HG03139 (cell line): Measurements from ENCODE around the gene PSMA7.
A peak's percentile ranks its signal among the peaks of the same experiment; 100 is the strongest.
"Not testable (repeated sequence)": the region's sequence is repeated elsewhere in the genome, so short reads cannot be mapped to it uniquely, and the experiment has no call there.

Source experiments
- ATAC-seq: cut with Tn5 transposase; IDR thresholded peaks from one replicate; pipeline ENCODE4 v1.9.1; 2021; ENCODE audit not compliant: unreplicated experiment

PSMA7 gene

GRCh38 chr20:62120990-62121775 is 22.0 kb downstream of the PSMA7 start:
- ATAC-seq = peak; percentile 5

- no peak for ATAC-seq
Measured at GRCh38 chr20:62120365-62120762, 22.8 kb downstream of the PSMA7 start.

GRCh38 chr20:62119591-62120364 is 23.4 kb downstream of the PSMA7 start:
- no peak for ATAC-seq

GRCh38 chr20:62119115-62119514 is 24.1 kb downstream of the PSMA7 start:
- ATAC-seq = no peak

GRCh38 chr20:62118113-62119043 is 24.8 kb downstream of the PSMA7 start:
- ATAC-seq = no peak

GRCh38 chr20:62117658-62118057 is 25.5 kb downstream of the PSMA7 start:
- ATAC-seq = no peak

- ATAC-seq = no peak
Measured at GRCh38 chr20:62117362-62117646, 25.9 kb downstream of the PSMA7 start.

- ATAC-seq = no peak
Measured at GRCh38 chr20:62116558-62117361, 26.4 kb downstream of the PSMA7 start.

GRCh38 chr20:62115800-62116407 is 27.3 kb downstream of the PSMA7 start:
- ATAC-seq = not testable (repeated sequence)

- no peak for ATAC-seq
Measured at GRCh38 chr20:62114894-62115293, 28.3 kb downstream of the PSMA7 start.

- no peak for ATAC-seq
Measured at GRCh38 chr20:62112368-62112767, 30.8 kb downstream of the PSMA7 start.

- ATAC-seq = no peak
Measured at GRCh38 chr20:62111148-62111547, 32.0 kb downstream of the PSMA7 start.

- no peak for ATAC-seq
Measured at GRCh38 chr20:62105592-62105991, 37.6 kb downstream of the PSMA7 start.

- ATAC-seq = no peak
Measured at GRCh38 chr20:62104791-62105345, 38.3 kb downstream of the PSMA7 start.

GRCh38 chr20:62104234-62104789 is 38.9 kb downstream of the PSMA7 start:
- ATAC-seq = no peak

- no peak for ATAC-seq
Measured at GRCh38 chr20:62103508-62104233, 39.5 kb downstream of the PSMA7 start.

GRCh38 chr20:62101078-62101477 is 42.1 kb downstream of the PSMA7 start:
- ATAC-seq = no peak

GRCh38 chr20:62097881-62098407 is 45.2 kb downstream of the PSMA7 start:
- no peak for ATAC-seq
